ENCODE results near the gene UBA6.

DNA sequence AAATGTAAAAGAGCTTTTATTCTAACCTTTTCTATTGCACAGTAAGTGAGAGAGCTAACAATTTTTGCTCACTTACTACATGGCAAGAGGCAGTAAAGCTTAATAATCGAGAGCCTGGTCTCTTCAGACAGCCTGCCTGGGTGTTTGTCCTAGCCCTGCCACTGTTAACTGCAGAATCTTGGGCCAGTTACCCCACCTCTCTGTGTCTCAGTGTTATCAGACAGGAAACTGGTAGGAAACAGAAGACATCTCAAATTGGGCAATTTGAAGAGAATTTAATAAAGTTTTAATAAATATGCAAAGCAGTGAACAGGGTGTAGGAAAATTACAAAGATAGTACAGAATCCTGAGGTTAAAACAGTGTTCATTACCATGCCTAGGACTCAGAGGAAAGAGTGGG, 129.0 kb downstream of the UBA6 start:
- no peak for TF ChIP-seq GATA2 (IDR thresholded peaks at IDR 0.05; ENCODE audit: low read depth, low read length)
- no peak for TF ChIP-seq GATA3 (IDR thresholded peaks at IDR 0.05; ENCODE audit: low read depth, low read length)

Measured in SH-SY5Y (cell line).